Naive thymus-derived CD8-positive, alpha-beta T cell (primary cell): ENCODE data around the gene ELP4. TPM values are rescaled to one million over a fixed set of nuclear protein-coding genes. Genes with fewer than 3 reads are reported as not detected.
"Not testable (repeated sequence)": the region's sequence is repeated elsewhere in the genome, so short reads cannot be mapped to it uniquely, and the experiment has no call there.

Experiments used
- ATAC-seq, 2 donors: fragments of 150-1000 bp; cut with Tn5 transposase in 1 of 2; sonication (Bioruptor Pico), chemical (Tn5 transposase) in 1 of 2; 1 replicate in 1 of 2; 2 replicates in 1 of 2; pipeline ENCODE4 v1.10.0; 2021; ENCODE audit warnings: mild to moderate bottlenecking in 2 of 2, moderate library complexity in 2 of 2
- POLR2A ChIA-PET: fragments of 350-600 bp; sonication (Branson Sonifier 250); formaldehyde crosslinking; loops from one replicate; lab custom pipeline; 2021; ENCODE audit warnings: antibody characterized with exemption; lab: Charles Lee
- DNase-seq, 10 donors: peaks; one replicate each; pipeline versions ENCODE4 v3.0.0 to v3.0.0-alpha.2; 2020 to 2022
- H3K27ac Mint-ChIP-seq, 10 donors: one replicate each; pipeline ENCODE4 v1.8.0; 2020 to 2022; ENCODE audit warnings: mild to moderate bottlenecking in 10 of 10, mixed read lengths in 10 of 10, moderate library complexity in 4 of 10, inconsistent platforms in 1 of 10
- H3K27me3 Mint-ChIP-seq, 5 donors: one replicate each; pipeline ENCODE4 v1.8.0; 2021 to 2022; ENCODE audit warnings: mixed read lengths in 5 of 5
- H3K36me3 Mint-ChIP-seq, 3 donors: one replicate each; pipeline ENCODE4 v1.8.0; 2020 to 2022; ENCODE audit warnings: mixed read lengths in 3 of 3, mild to moderate bottlenecking in 2 of 3, inconsistent platforms in 1 of 3
- H3K4me1 Mint-ChIP-seq, 4 donors: one replicate each; pipeline ENCODE4 v1.8.0; 2021 to 2022; ENCODE audit warnings: mixed read lengths in 4 of 4
- H3K4me3 Mint-ChIP-seq, 10 donors: one replicate each; pipeline ENCODE4 v1.8.0; 2020 to 2022; ENCODE audit warnings: mild to moderate bottlenecking in 10 of 10, mixed read lengths in 10 of 10, moderate library complexity in 6 of 10, inconsistent platforms in 1 of 10
- H3K9me3 Mint-ChIP-seq, 9 donors: one replicate each; pipeline ENCODE4 v1.8.0; 2020 to 2022; ENCODE audit warnings: mixed read lengths in 9 of 9, mild to moderate bottlenecking in 3 of 9, inconsistent platforms in 1 of 9, moderate library complexity in 1 of 9
- polyA plus RNA-seq, 3 donors: library from polyadenylated mRNA; unstranded; fragments of 300-500 nt; fragmentation: Illumina TruSeq; gene quantifications; one replicate each; pipeline ENCODE4 v1.2.3, GENCODE V29; 2021
- total RNA-seq, 8 experiments: library from RNA in 2 of 8; stranded (reverse) in 2 of 8; gene quantifications; one replicate each; pipeline ENCODE4 v1.2.3 and lab custom pipeline; 2021 to 2026

Gene ELP4
- total and polyA plus RNA-seq, 5 experiments from 2014 or later = 17.8 to 25.5 (median 23.0) TPM

- Mint-ChIP-seq H3K4me3 (no peak overlapping the region), H3K36me3 (peaks cover 32 to 64% (median 42%) of the 10 kb centered on the region in 3 donors), H3K4me1 (peaks cover 0 to 5% (median 1%) of the 10 kb centered on the region in 4 donors), H3K27ac (peak overlapping the region in 2 of 10 donors; percentile 46), H3K9me3 (peaks cover 0 to 7% (median 4%) of the 10 kb centered on the region in 9 donors), H3K27me3 (no peaks in the 10 kb centered on the region)
- POLR2A ChIA-PET = no interaction called here
- no peak for ATAC-seq
- no peak for DNase-seq
Observed at GRCh38 chr11:31725176-31725575, 215.6 kb downstream of the ELP4 start.

GRCh38 chr11:31728432-31728831 is 218.9 kb downstream of the ELP4 start:
- peaks cover 0 to 35% (median 22%) of the 10 kb centered on the region in 9 donors for H3K9me3 Mint-ChIP-seq
- H3K4me1 Mint-ChIP-seq = peaks cover 0 to 4% (median 0%) of the 10 kb centered on the region in 4 donors
- DNase-seq = no peak
- no peaks in the 10 kb centered on the region for H3K27me3 Mint-ChIP-seq
- peaks cover 35 to 62% (median 53%) of the 10 kb centered on the region in 3 donors for H3K36me3 Mint-ChIP-seq
- no peak overlapping the region for H3K27ac Mint-ChIP-seq
- H3K4me3 Mint-ChIP-seq = no peak overlapping the region
- POLR2A ChIA-PET = no interaction called here
- ATAC-seq = no peak

GRCh38 chr11:31740131-31740530 is 230.6 kb downstream of the ELP4 start:
- H3K27ac Mint-ChIP-seq = no peak overlapping the region
- ATAC-seq = no peak
- no peaks in the 10 kb centered on the region for H3K27me3 Mint-ChIP-seq
- H3K36me3 Mint-ChIP-seq = peaks cover 14 to 34% (median 19%) of the 10 kb centered on the region in 3 donors
- H3K4me3 Mint-ChIP-seq = no peak overlapping the region
- H3K4me1 Mint-ChIP-seq = no peaks in the 10 kb centered on the region
- POLR2A ChIA-PET = no interaction called here
- H3K9me3 Mint-ChIP-seq = peaks cover 0 to 54% (median 32%) of the 10 kb centered on the region in 9 donors
- no peak for DNase-seq

- ATAC-seq, POLR2A ChIA-PET, DNase-seq, H3K27me3 Mint-ChIP-seq, H3K27ac Mint-ChIP-seq, H3K4me3 Mint-ChIP-seq, H3K4me1 Mint-ChIP-seq: not testable (repeated sequence)
- Mint-ChIP-seq H3K9me3 (peaks cover 0 to 51% (median 30%) of the 10 kb centered on the region in 9 donors), H3K36me3 (peaks cover 12 to 32% (median 19%) of the 10 kb centered on the region in 3 donors)
Observed at GRCh38 chr11:31740731-31741368, 231.3 kb downstream of the ELP4 start.

GRCh38 chr11:31747581-31747980 is 238.0 kb downstream of the ELP4 start:
- Mint-ChIP-seq H3K36me3 (peaks cover 6 to 10% (median 9%) of the 10 kb centered on the region in 3 donors), H3K4me1 (no peaks in the 10 kb centered on the region), H3K27ac (no peak overlapping the region), H3K27me3 (no peaks in the 10 kb centered on the region), H3K9me3 (peaks cover 0 to 17% (median 6%) of the 10 kb centered on the region in 9 donors), H3K4me3 (no peak overlapping the region)
- DNase-seq = no peak
- POLR2A ChIA-PET = no interaction called here
- ATAC-seq = no peak

- Mint-ChIP-seq H3K36me3 (peaks cover 0 to 10% (median 2%) of the 10 kb centered on the region in 3 donors), H3K27ac (no peak overlapping the region), H3K4me1 (peaks cover 0 to 4% (median 0%) of the 10 kb centered on the region in 4 donors), H3K27me3 (no peaks in the 10 kb centered on the region), H3K4me3 (no peak overlapping the region), H3K9me3 (no peaks in the 10 kb centered on the region)
- no peak for DNase-seq
- POLR2A ChIA-PET = no interaction called here
- no peak for ATAC-seq
Observed at GRCh38 chr11:31757260-31757835, 247.8 kb downstream of the ELP4 start.

- POLR2A ChIA-PET = no interaction called here
- H3K4me1 Mint-ChIP-seq = no peaks in the 10 kb centered on the region
- H3K36me3 Mint-ChIP-seq = peaks cover 0 to 8% (median 5%) of the 10 kb centered on the region in 3 donors
Observed at GRCh38 chr11:31761636-31762035, 252.1 kb downstream of the ELP4 start.

GRCh38 chr11:31763296-31763695 is 253.7 kb downstream of the ELP4 start:
- ATAC-seq = no peak
- H3K27ac Mint-ChIP-seq = no peak overlapping the region
- POLR2A ChIA-PET = no interaction called here
- no peaks in the 10 kb centered on the region for H3K4me1 Mint-ChIP-seq
- no peaks in the 10 kb centered on the region for H3K27me3 Mint-ChIP-seq
- no peaks in the 10 kb centered on the region for H3K9me3 Mint-ChIP-seq
- peaks cover 0 to 8% (median 5%) of the 10 kb centered on the region in 3 donors for H3K36me3 Mint-ChIP-seq
- DNase-seq = no peak
- no peak overlapping the region for H3K4me3 Mint-ChIP-seq

More at GRCh38 chr11:31761636-31762035, 252.1 kb downstream of the ELP4 start:
- H3K4me3 Mint-ChIP-seq = no peak overlapping the region
- ATAC-seq (no peak), DNase-seq (no peak)
- no peaks in the 10 kb centered on the region for H3K9me3 Mint-ChIP-seq
- H3K27me3 Mint-ChIP-seq = no peaks in the 10 kb centered on the region
- H3K27ac Mint-ChIP-seq = no peak overlapping the region

GRCh38 chr11:31764261-31764660 is 254.7 kb downstream of the ELP4 start:
- Mint-ChIP-seq H3K36me3 (peaks cover 0 to 5% (median 4%) of the 10 kb centered on the region in 3 donors), H3K4me1 (no peaks in the 10 kb centered on the region), H3K4me3 (no peak overlapping the region), H3K27ac (no peak overlapping the region), H3K9me3 (no peaks in the 10 kb centered on the region), H3K27me3 (no peaks in the 10 kb centered on the region)
- ATAC-seq (no peak), DNase-seq (no peak)
- POLR2A ChIA-PET = no interaction called here

GRCh38 chr11:31764766-31765165 is 255.2 kb downstream of the ELP4 start:
- ATAC-seq = no peak
- no peak overlapping the region for H3K27ac Mint-ChIP-seq
- H3K4me1 Mint-ChIP-seq = no peaks in the 10 kb centered on the region
- peaks cover 0 to 4% (median 3%) of the 10 kb centered on the region in 3 donors for H3K36me3 Mint-ChIP-seq
- POLR2A ChIA-PET = no interaction called here
- no peaks in the 10 kb centered on the region for H3K9me3 Mint-ChIP-seq
- no peak overlapping the region for H3K4me3 Mint-ChIP-seq
- no peak for DNase-seq
- no peaks in the 10 kb centered on the region for H3K27me3 Mint-ChIP-seq

GRCh38 chr11:31767066-31767465 is 257.5 kb downstream of the ELP4 start:
- H3K27me3 Mint-ChIP-seq = no peaks in the 10 kb centered on the region
- DNase-seq (no peak), ATAC-seq (no peak)
- peaks cover 0 to 14% (median 13%) of the 10 kb centered on the region in 3 donors for H3K36me3 Mint-ChIP-seq
- no peak overlapping the region for H3K27ac Mint-ChIP-seq
- POLR2A ChIA-PET = no interaction called here
- no peaks in the 10 kb centered on the region for H3K4me1 Mint-ChIP-seq
- no peak overlapping the region for H3K4me3 Mint-ChIP-seq
- no peaks in the 10 kb centered on the region for H3K9me3 Mint-ChIP-seq

GRCh38 chr11:31767685-31768084 is 258.1 kb downstream of the ELP4 start:
- DNase-seq = no peak
- no peak for ATAC-seq
- H3K36me3 Mint-ChIP-seq = peaks cover 5 to 20% (median 18%) of the 10 kb centered on the region in 3 donors
- H3K27ac Mint-ChIP-seq = peak overlapping the region in 1 of 10 donors; percentile 21
- no peak overlapping the region for H3K4me3 Mint-ChIP-seq
- peaks cover 0 to 2% (median 0%) of the 10 kb centered on the region in 9 donors for H3K9me3 Mint-ChIP-seq
- no peaks in the 10 kb centered on the region for H3K4me1 Mint-ChIP-seq
- H3K27me3 Mint-ChIP-seq = no peaks in the 10 kb centered on the region
- POLR2A ChIA-PET = no interaction called here
